Esophagus squamous epithelium (tissue), 4 donors: Measurements from ENCODE around the gene TXNDC11.

Experiments
- POLR2A ChIP-seq, 4 donors: fragments of 450-650 bp; IDR thresholded peaks; one replicate each; pipeline ENCODE4 v1.6.1; 2017; ENCODE audit warnings: antibody characterized with exemption in 4 of 4, mild to moderate bottlenecking in 4 of 4, moderate library complexity in 3 of 4
- TF ChIP-seq, protein P1 (sequence below), 6 experiments: fragments of 450-650 bp in 4 of 6; fragments of 200-600 bp in 2 of 6; sonication (generic) in 2 of 6; IDR thresholded peaks; one replicate each; pipeline ENCODE4 v1.5.1; 2016 to 2019; ENCODE audit warnings: antibody characterized with exemption in 6 of 6, mild to moderate bottlenecking in 4 of 6, moderate library complexity in 4 of 6

- TF ChIP-seq, protein P1, sequence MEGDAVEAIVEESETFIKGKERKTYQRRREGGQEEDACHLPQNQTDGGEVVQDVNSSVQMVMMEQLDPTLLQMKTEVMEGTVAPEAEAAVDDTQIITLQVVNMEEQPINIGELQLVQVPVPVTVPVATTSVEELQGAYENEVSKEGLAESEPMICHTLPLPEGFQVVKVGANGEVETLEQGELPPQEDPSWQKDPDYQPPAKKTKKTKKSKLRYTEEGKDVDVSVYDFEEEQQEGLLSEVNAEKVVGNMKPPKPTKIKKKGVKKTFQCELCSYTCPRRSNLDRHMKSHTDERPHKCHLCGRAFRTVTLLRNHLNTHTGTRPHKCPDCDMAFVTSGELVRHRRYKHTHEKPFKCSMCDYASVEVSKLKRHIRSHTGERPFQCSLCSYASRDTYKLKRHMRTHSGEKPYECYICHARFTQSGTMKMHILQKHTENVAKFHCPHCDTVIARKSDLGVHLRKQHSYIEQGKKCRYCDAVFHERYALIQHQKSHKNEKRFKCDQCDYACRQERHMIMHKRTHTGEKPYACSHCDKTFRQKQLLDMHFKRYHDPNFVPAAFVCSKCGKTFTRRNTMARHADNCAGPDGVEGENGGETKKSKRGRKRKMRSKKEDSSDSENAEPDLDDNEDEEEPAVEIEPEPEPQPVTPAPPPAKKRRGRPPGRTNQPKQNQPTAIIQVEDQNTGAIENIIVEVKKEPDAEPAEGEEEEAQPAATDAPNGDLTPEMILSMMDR (IDR thresholded peaks at IDR 0.05): no peak
- TF ChIP-seq POLR2A (IDR thresholded peaks at IDR 0.05): no peak
These were observed 64.4 kb downstream of the TXNDC11 start for GRCh38 chr16:11677959-11678881.
